KOPT-K1 (cell line): ENCODE results near the gene ERVMER34-1.

Experiments used
- H3K27ac ChIP-seq: fragments of 200-600 bp; sonication (generic); 2 replicates; pipeline ENCODE4 v1.5.1; 2016; ENCODE audit warnings: antibody characterized with exemption, mild to moderate bottlenecking, low read depth, low read length; ENCODE audit not compliant: poor library complexity, severe bottlenecking
- H3K36me3 ChIP-seq: fragments of 200-600 bp; sonication (generic); 2 replicates; pipeline ENCODE4 v1.5.1; 2017; ENCODE audit warnings: antibody characterized with exemption, mild to moderate bottlenecking, low read length, moderate library complexity; ENCODE audit not compliant: insufficient read depth
- H3K9me3 ChIP-seq: fragments of 200-600 bp; sonication (generic); 2 replicates; pipeline ENCODE4 v1.5.1; 2017; ENCODE audit warnings: antibody characterized with exemption, low read length, mild to moderate bottlenecking; ENCODE audit not compliant: insufficient read depth, poor library complexity, severe bottlenecking

The ERVMER34-1 gene

DNA sequence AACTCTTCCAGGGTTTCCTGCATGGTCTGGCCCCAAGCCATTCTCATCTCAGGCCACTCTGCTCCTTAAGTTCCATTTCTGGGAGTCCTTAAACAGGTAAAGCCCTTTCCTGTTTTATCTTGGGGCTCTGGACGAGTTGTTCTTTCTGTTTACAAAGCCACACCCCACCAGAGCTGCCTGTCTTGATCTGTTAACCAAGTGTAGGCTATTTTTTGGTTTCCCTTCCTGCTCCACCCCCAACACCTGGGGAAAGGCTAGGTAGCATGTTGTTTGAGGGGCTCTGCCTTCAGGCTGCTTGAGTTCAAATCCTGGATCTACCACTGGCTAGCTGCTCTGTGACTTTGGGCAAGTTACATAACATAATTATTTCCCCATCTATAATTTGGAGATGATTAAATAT lies 40.0 kb downstream of the ERVMER34-1 start:
- no peak overlapping the region for H3K27ac ChIP-seq
- H3K9me3 ChIP-seq: no peaks in the 10 kb centered on the region
- H3K36me3 ChIP-seq: peaks cover 33% of the 10 kb centered on the region

DNA sequence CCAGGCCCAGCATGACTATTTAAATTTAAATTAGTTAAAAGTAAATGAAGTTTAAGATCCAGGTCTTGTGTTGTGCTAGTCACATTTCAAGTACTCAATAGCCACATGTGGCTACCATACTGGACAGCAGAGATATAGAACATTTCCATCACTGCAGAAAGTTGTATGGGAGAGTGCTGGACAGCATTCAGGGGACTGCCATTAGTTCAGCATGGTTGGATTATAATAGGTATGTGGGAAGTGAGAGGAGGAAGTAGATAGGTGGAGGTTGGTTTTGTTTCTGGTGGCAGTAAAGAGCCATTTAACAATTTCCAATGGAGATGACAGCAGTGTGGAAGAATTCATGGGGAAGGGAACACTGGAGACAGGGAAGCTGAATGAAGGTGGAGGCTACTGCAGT lies 42.1 kb downstream of the ERVMER34-1 start:
- Histone ChIP-seq H3K9me3 (no peaks in the 10 kb centered on the region), H3K27ac (no peak overlapping the region), H3K36me3 (peaks cover 12% of the 10 kb centered on the region)

DNA sequence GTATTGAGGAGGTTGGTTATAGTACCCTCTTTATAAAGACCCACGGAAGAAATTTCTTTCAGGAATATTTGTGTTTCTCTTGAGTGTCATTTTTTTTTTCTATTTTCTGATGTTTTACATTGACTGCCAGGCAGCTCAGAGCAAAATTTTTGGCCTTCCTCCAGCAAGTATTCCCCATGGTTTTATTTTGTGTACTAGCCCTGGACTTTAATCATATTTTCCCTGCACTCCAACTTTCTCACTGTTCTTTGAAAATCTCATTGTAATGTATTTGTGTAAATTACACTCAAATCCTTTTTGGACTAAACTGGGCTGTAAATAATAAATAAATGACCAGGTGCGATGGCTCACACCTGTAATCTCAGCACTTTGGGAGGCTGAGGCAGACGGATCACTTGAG lies 46.6 kb downstream of the ERVMER34-1 start:
- H3K36me3 ChIP-seq: no peaks in the 10 kb centered on the region
- no peaks in the 10 kb centered on the region for H3K9me3 ChIP-seq
- H3K27ac ChIP-seq: no peak overlapping the region

DNA sequence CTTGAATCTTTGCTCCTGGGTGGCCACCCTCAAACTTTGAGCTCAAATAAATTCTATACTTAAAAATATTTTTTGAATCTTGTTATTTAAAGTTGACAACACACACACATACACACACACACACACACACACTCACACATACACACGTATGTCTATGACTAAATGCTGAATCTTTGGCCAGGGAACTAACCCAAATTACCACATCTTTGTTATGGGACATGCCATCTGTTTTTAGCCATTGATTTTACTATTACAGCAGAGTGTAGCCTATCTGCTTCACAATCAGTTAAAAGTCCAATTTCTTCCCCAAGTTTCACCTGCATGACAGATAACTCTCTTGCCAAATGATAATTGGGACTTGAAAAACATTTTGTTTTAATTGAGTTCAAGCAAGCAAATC lies 47.1 kb downstream of the ERVMER34-1 start:
- H3K36me3 ChIP-seq: no peaks in the 10 kb centered on the region
- no peaks in the 10 kb centered on the region for H3K9me3 ChIP-seq
- no peak overlapping the region for H3K27ac ChIP-seq

DNA sequence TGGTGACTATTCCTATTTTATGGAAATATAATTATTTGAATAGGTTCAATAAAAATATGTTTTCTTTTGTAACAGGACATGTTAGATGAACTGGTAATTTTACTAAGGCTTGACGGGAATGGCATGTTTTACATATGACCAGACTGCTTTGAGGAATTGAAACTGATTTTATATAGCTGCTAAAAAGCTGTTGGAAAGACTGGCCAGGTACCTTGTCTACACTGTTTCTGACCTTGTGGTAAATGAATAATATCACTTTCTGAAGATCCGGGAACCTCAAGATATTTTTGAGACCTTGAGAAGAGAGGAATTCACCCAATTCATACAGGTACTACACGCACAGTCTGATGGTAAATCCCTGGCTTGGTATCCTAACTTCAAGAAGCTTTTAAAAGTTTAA lies 50.0 kb downstream of the ERVMER34-1 start:
- Histone ChIP-seq H3K36me3 (no peaks in the 10 kb centered on the region), H3K27ac (no peak overlapping the region), H3K9me3 (no peaks in the 10 kb centered on the region)

DNA sequence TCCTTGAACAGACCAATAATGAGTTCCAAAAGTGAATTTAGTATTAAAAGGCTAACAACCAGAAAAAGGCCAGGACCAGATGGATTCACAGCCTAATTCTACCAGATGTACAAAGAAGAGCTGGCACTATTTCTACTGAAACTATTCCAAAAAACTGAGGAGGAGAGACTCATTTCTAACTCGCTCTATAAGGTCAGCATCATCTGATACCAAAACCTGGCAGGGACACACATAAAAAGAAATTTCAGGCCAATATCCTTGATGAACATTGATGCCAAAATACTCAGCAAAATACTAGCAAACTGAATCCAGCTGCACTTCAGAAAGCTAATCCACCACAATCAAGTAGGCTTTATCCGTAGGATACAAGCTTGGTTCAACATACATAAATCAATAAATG lies 56.3 kb downstream of the ERVMER34-1 start:
- no peak overlapping the region for H3K27ac ChIP-seq
- H3K9me3 ChIP-seq: peaks cover 29% of the 10 kb centered on the region
- no peaks in the 10 kb centered on the region for H3K36me3 ChIP-seq

GRCh38 chr4:52693492-52693891 lies 57.7 kb downstream of the ERVMER34-1 start:
- H3K27ac ChIP-seq: no peak overlapping the region
- peaks cover 29% of the 10 kb centered on the region for H3K9me3 ChIP-seq
- H3K36me3 ChIP-seq: no peaks in the 10 kb centered on the region
